ENCODE data around the gene CCDC24. TPM values are rescaled to one million over a fixed set of nuclear protein-coding genes. Genes with fewer than 3 reads are reported as not detected.

The CCDC24 gene
- total and polyA plus RNA-seq, 9 of the 15 experiments (the other 6 are each of a cell fraction or from before 2014, with no cell fraction given): 0.31 to 4.5 (median 1.5) TPM

- Histone ChIP-seq H2AFZ (ENCODE audit: low read depth, low read length) (peak overlapping the region; percentile 96), H3K79me2 (ENCODE audit: control insufficient read depth, insufficient read depth, low read length) (no peaks in the 10 kb centered on the region), H3K9me3 (replicated peaks; ENCODE audit: control insufficient read depth, insufficient read depth, low read depth, low read length) (no peaks in the 10 kb centered on the region), H4K20me1 (replicated peaks; ENCODE audit: control insufficient read depth, insufficient read depth, low read length) (no peaks in the 10 kb centered on the region), H3K36me3 (ENCODE audit: control insufficient read depth, insufficient read depth, low read length) (peaks cover 20% of the 10 kb centered on the region; the same call in 2 of the 3 replicates), H3K4me2 (ENCODE audit: insufficient read depth, low read length) (peak overlapping the region; percentile 81), H3K4me1 (replicated peaks in 1 of 2; ENCODE audit: control insufficient read depth in 2 of 2, insufficient read depth in 2 of 2, low read length in 2 of 2) (peaks cover 15 to 35% of the 10 kb centered on the region in 2 experiments; a peak in 4 of 5 replicates), H3K9me1 (ENCODE audit: control insufficient read depth, insufficient read depth, low read length) (no peaks in the 10 kb centered on the region), H3K9ac (ENCODE audit: insufficient read depth in 1 of 2, low read depth in 2 of 2, low read length in 2 of 2) (peak overlapping the region; percentile 65 to 95), H3K27me3 (ENCODE audit: control insufficient read depth in 2 of 2, insufficient read depth in 2 of 2, low read length in 2 of 2) (no peaks in the 10 kb centered on the region), H3K4me3 (peak overlapping the region; percentile 74), H3K27ac (ENCODE audit: extremely low read depth, low read depth, low read length) (peak overlapping the region; percentile 51)
- no TSS peak for BruUV-seq (replicated peaks)
- ATAC-seq (no peak), FAIRE-seq (no peak), DNase-seq (ENCODE audit: extremely low read depth in 1 of 4, low spot score in 3 of 4) (peak; percentile 42 to 53 (median 50))
- ChIA-PET POLR2A (interaction anchor here (0.8 to 3.8 kb wide), 9 partner anchors 9 to 58 kb away, joined by 3 to 16 read pairs (median 4); partner anchors contain the start of gene IPO13), CTCF (ENCODE audit: low intra/inter-chr PET ratio) (interaction anchor here (0.7 kb wide), 1 partner anchor 202 kb away, joined by 5 read pairs; no protein-coding TSS in a partner anchor)
- in situ Hi-C loops (cut with MboI): no loop called here
- intact Hi-C loops (cut with micrococcal nuclease): loop anchor here (2.0 to 10.0 kb wide), 3 partner anchors 16 to 304 kb away; partner anchors contain the start of gene ATP6V0B
- 67% methylated on average over 18 of the region's 19 CpGs for WGBS (ENCODE audit: insufficient coverage, low coverage, missing lambda C conversion rate)
- TF ChIP-seq CTCFL (IDR thresholded peaks at IDR 0.05; ENCODE audit: borderline replicate concordance, insufficient read depth, low read depth, low read length, poor library complexity, severe bottlenecking): peak; percentile 45
- no peak for TF ChIP-seq PCBP2 (IDR thresholded peaks at IDR 0.05; ENCODE audit: low read depth, low read length, poor library complexity, severe bottlenecking)
- TF ChIP-seq CBX3 (IDR thresholded peaks at IDR 0.05; ENCODE audit: borderline replicate concordance in 1 of 2, low read length in 2 of 2): no peak
- no peak for TF ChIP-seq ZNF232 (CRISPR knock-in tag; IDR thresholded peaks at IDR 0.05)
- no peak for TF ChIP-seq HSF4 (CRISPR knock-in tag; IDR thresholded peaks at IDR 0.05; ENCODE audit: borderline replicate concordance)
- 0 out of 4 replicates have a peak, but pooled peaks of 1 of the 2 experiments have one; percentile 32 for TF ChIP-seq FOXA3 (CRISPR knock-in tag; conservative IDR thresholded peaks at IDR 0.05 in 1 of 2, IDR thresholded peaks at IDR 0.05 in 1 of 2)
- TF ChIP-seq POLR2AphosphoS5 (IDR thresholded peaks at IDR 0.05; ENCODE audit: control insufficient read depth, insufficient read depth, low read depth, low read length): 0 out of 2 replicates have a peak, but pooled peaks have one; percentile 19
- no peak for TF ChIP-seq E2F4 (CRISPR knock-in tag; IDR thresholded peaks at IDR 0.05; ENCODE audit: low read depth)
- no peak for TF ChIP-seq IRF9 (tag; IDR thresholded peaks at IDR 0.05)
Observed at GRCh38 chr1:43990271-43991199, 864 bp upstream of the CCDC24 start.
